ENCODE measurements around the gene RPS6KB1.

The RPS6KB1 gene

GRCh38 chr17:59876107-59876506 is 16.8 kb upstream of the RPS6KB1 start:
- Histone ChIP-seq H3K9me3 (ENCODE audit: low read length) (no peaks in the 10 kb centered on the region), H3K36me3 (ENCODE audit: insufficient read depth, low read length) (peaks cover 23% of the 10 kb centered on the region), H3K27me3 (ENCODE audit: control insufficient read depth in 1 of 2, insufficient read depth in 2 of 2, low read length in 2 of 2) (no peaks in the 10 kb centered on the region), H3K9ac (ENCODE audit: low read length) (no peak overlapping the region), H3K4me3 (ENCODE audit: low read depth in 1 of 2, low read length in 2 of 2) (no peak overlapping the region), H3K4me1 (ENCODE audit: insufficient read depth, low read length) (no peaks in the 10 kb centered on the region), H3K27ac (ENCODE audit: low read depth, low read length) (no peak overlapping the region)

- Histone ChIP-seq H3K9me3 (ENCODE audit: low read length) (no peaks in the 10 kb centered on the region), H3K36me3 (ENCODE audit: insufficient read depth, low read length) (peaks cover 23% of the 10 kb centered on the region), H3K27me3 (ENCODE audit: control insufficient read depth in 1 of 2, insufficient read depth in 2 of 2, low read length in 2 of 2) (no peaks in the 10 kb centered on the region), H3K4me1 (ENCODE audit: insufficient read depth, low read length) (no peaks in the 10 kb centered on the region), H3K9ac (ENCODE audit: low read length) (no peak overlapping the region), H3K27ac (ENCODE audit: low read depth, low read length) (no peak overlapping the region), H3K4me3 (ENCODE audit: low read depth in 1 of 2, low read length in 2 of 2) (no peak overlapping the region)
These were observed 15.0 kb upstream of the RPS6KB1 start for GRCh38 chr17:59877965-59878364.

- no peaks in the 10 kb centered on the region for H3K27me3 ChIP-seq (ENCODE audit: control insufficient read depth in 1 of 2, insufficient read depth in 2 of 2, low read length in 2 of 2)
- H3K4me1 ChIP-seq (ENCODE audit: insufficient read depth, low read length): no peaks in the 10 kb centered on the region
- H3K4me3 ChIP-seq (ENCODE audit: low read depth in 1 of 2, low read length in 2 of 2): no peak overlapping the region
- H3K27ac ChIP-seq (ENCODE audit: low read depth, low read length): no peak overlapping the region
- H3K9me3 ChIP-seq (ENCODE audit: low read length): no peaks in the 10 kb centered on the region
- H3K9ac ChIP-seq (ENCODE audit: low read length): no peak overlapping the region
- peaks cover 25% of the 10 kb centered on the region for H3K36me3 ChIP-seq (ENCODE audit: insufficient read depth, low read length)
These were observed 14.3 kb upstream of the RPS6KB1 start for GRCh38 chr17:59878624-59879023.

GRCh38 chr17:59884861-59885260 is 8.1 kb upstream of the RPS6KB1 start:
- Histone ChIP-seq H3K9me3 (ENCODE audit: low read length) (no peaks in the 10 kb centered on the region), H3K9ac (ENCODE audit: low read length) (no peak overlapping the region), H3K27ac (ENCODE audit: low read depth, low read length) (no peak overlapping the region), H3K36me3 (ENCODE audit: insufficient read depth, low read length) (peaks cover 21% of the 10 kb centered on the region), H3K27me3 (ENCODE audit: control insufficient read depth in 1 of 2, insufficient read depth in 2 of 2, low read length in 2 of 2) (no peaks in the 10 kb centered on the region), H3K4me3 (ENCODE audit: low read depth in 1 of 2, low read length in 2 of 2) (no peak overlapping the region), H3K4me1 (ENCODE audit: insufficient read depth, low read length) (no peaks in the 10 kb centered on the region)

- Histone ChIP-seq H3K4me1 (ENCODE audit: insufficient read depth, low read length) (peaks cover 12% of the 10 kb centered on the region), H3K36me3 (ENCODE audit: insufficient read depth, low read length) (peaks cover 17% of the 10 kb centered on the region), H3K9me3 (ENCODE audit: low read length) (no peaks in the 10 kb centered on the region), H3K4me3 (ENCODE audit: low read depth in 1 of 2, low read length in 2 of 2) (no peak overlapping the region), H3K27ac (ENCODE audit: low read depth, low read length) (no peak overlapping the region), H3K9ac (ENCODE audit: low read length) (no peak overlapping the region), H3K27me3 (ENCODE audit: control insufficient read depth in 1 of 2, insufficient read depth in 2 of 2, low read length in 2 of 2) (no peaks in the 10 kb centered on the region)
These were observed 4.7 kb upstream of the RPS6KB1 start for GRCh38 chr17:59888145-59888750.

GRCh38 chr17:59890720-59891119 is 2.2 kb upstream of the RPS6KB1 start:
- Histone ChIP-seq H3K4me3 (ENCODE audit: low read depth in 1 of 2, low read length in 2 of 2) (no peak overlapping the region), H3K9me3 (ENCODE audit: low read length) (no peaks in the 10 kb centered on the region), H3K9ac (ENCODE audit: low read length) (no peak overlapping the region), H3K27me3 (ENCODE audit: control insufficient read depth in 1 of 2, insufficient read depth in 2 of 2, low read length in 2 of 2) (no peaks in the 10 kb centered on the region), H3K36me3 (ENCODE audit: insufficient read depth, low read length) (no peaks in the 10 kb centered on the region), H3K27ac (ENCODE audit: low read depth, low read length) (no peak overlapping the region), H3K4me1 (ENCODE audit: insufficient read depth, low read length) (peaks cover 20% of the 10 kb centered on the region)

GRCh38 chr17:59892251-59892923 is 534 bp upstream of the RPS6KB1 start:
- no peaks in the 10 kb centered on the region for H3K27me3 ChIP-seq (ENCODE audit: control insufficient read depth in 1 of 2, insufficient read depth in 2 of 2, low read length in 2 of 2)
- peak overlapping the region; percentile 52 to 92 for H3K4me3 ChIP-seq (ENCODE audit: low read depth in 1 of 2, low read length in 2 of 2)
- peaks cover 20% of the 10 kb centered on the region for H3K4me1 ChIP-seq (ENCODE audit: insufficient read depth, low read length)
- H3K27ac ChIP-seq (ENCODE audit: low read depth, low read length): peak overlapping the region; percentile 83
- peaks cover 4% of the 10 kb centered on the region for H3K36me3 ChIP-seq (ENCODE audit: insufficient read depth, low read length)
- H3K9me3 ChIP-seq (ENCODE audit: low read length): no peaks in the 10 kb centered on the region
- H3K9ac ChIP-seq (ENCODE audit: low read length): peak overlapping the region; percentile 87

- Histone ChIP-seq H3K9ac (ENCODE audit: low read length) (peak overlapping the region; percentile 87), H3K36me3 (ENCODE audit: insufficient read depth, low read length) (peaks cover 4% of the 10 kb centered on the region), H3K9me3 (ENCODE audit: low read length) (no peaks in the 10 kb centered on the region), H3K27me3 (ENCODE audit: control insufficient read depth in 1 of 2, insufficient read depth in 2 of 2, low read length in 2 of 2) (no peaks in the 10 kb centered on the region), H3K27ac (ENCODE audit: low read depth, low read length) (peak overlapping the region; percentile 83), H3K4me3 (ENCODE audit: low read depth in 1 of 2, low read length in 2 of 2) (peak overlapping the region; percentile 77 to 92), H3K4me1 (ENCODE audit: insufficient read depth, low read length) (peaks cover 20% of the 10 kb centered on the region)
These were observed 767 bp downstream of the RPS6KB1 start for GRCh38 chr17:59893676-59894100.

- Histone ChIP-seq H3K36me3 (ENCODE audit: insufficient read depth, low read length) (peaks cover 4% of the 10 kb centered on the region), H3K9ac (ENCODE audit: low read length) (no peak overlapping the region), H3K27ac (ENCODE audit: low read depth, low read length) (no peak overlapping the region), H3K4me3 (ENCODE audit: low read depth in 1 of 2, low read length in 2 of 2) (no peak overlapping the region), H3K4me1 (ENCODE audit: insufficient read depth, low read length) (peaks cover 8% of the 10 kb centered on the region), H3K27me3 (ENCODE audit: control insufficient read depth in 1 of 2, insufficient read depth in 2 of 2, low read length in 2 of 2) (no peaks in the 10 kb centered on the region), H3K9me3 (ENCODE audit: low read length) (no peaks in the 10 kb centered on the region)
These were observed 4.2 kb downstream of the RPS6KB1 start for GRCh38 chr17:59897090-59897489.

- Histone ChIP-seq H3K27ac (ENCODE audit: low read depth, low read length) (no peak overlapping the region), H3K9ac (ENCODE audit: low read length) (no peak overlapping the region), H3K4me3 (ENCODE audit: low read depth in 1 of 2, low read length in 2 of 2) (no peak overlapping the region), H3K27me3 (ENCODE audit: control insufficient read depth in 1 of 2, insufficient read depth in 2 of 2, low read length in 2 of 2) (no peaks in the 10 kb centered on the region), H3K9me3 (ENCODE audit: low read length) (no peaks in the 10 kb centered on the region), H3K4me1 (ENCODE audit: insufficient read depth, low read length) (peaks cover 7% of the 10 kb centered on the region), H3K36me3 (ENCODE audit: insufficient read depth, low read length) (peaks cover 4% of the 10 kb centered on the region)
These were observed 6.2 kb downstream of the RPS6KB1 start for GRCh38 chr17:59899099-59899498.

GRCh38 chr17:59901604-59902003 is 8.7 kb downstream of the RPS6KB1 start:
- Histone ChIP-seq H3K9me3 (ENCODE audit: low read length) (no peaks in the 10 kb centered on the region), H3K4me1 (ENCODE audit: insufficient read depth, low read length) (no peaks in the 10 kb centered on the region), H3K27ac (ENCODE audit: low read depth, low read length) (no peak overlapping the region), H3K36me3 (ENCODE audit: insufficient read depth, low read length) (peaks cover under 1% of the 10 kb centered on the region), H3K27me3 (ENCODE audit: control insufficient read depth in 1 of 2, insufficient read depth in 2 of 2, low read length in 2 of 2) (no peaks in the 10 kb centered on the region), H3K4me3 (ENCODE audit: low read depth in 1 of 2, low read length in 2 of 2) (no peak overlapping the region), H3K9ac (ENCODE audit: low read length) (no peak overlapping the region)

- Histone ChIP-seq H3K9ac (ENCODE audit: low read length) (no peak overlapping the region), H3K27me3 (ENCODE audit: control insufficient read depth in 1 of 2, insufficient read depth in 2 of 2, low read length in 2 of 2) (no peaks in the 10 kb centered on the region), H3K36me3 (ENCODE audit: insufficient read depth, low read length) (no peaks in the 10 kb centered on the region), H3K4me3 (ENCODE audit: low read depth in 1 of 2, low read length in 2 of 2) (no peak overlapping the region), H3K4me1 (ENCODE audit: insufficient read depth, low read length) (no peaks in the 10 kb centered on the region), H3K27ac (ENCODE audit: low read depth, low read length) (no peak overlapping the region), H3K9me3 (ENCODE audit: low read length) (no peaks in the 10 kb centered on the region)
These were observed 10.5 kb downstream of the RPS6KB1 start for GRCh38 chr17:59903455-59903854.

Measured in muscle layer of colon (tissue), 2 donors.